GM12878 (cell line): ENCODE measurements around the gene COX19. TPM values are rescaled to one million over a fixed set of nuclear protein-coding genes. Genes with fewer than 3 reads are reported as not detected.
A peak's percentile ranks its signal among the peaks of the same experiment; 100 is the strongest.

Experiments
- BACH1 ChIP-seq: fragments of 450-650 bp; IDR thresholded peaks from 2 replicates; pipeline ENCODE4 v1.6.1; 2017; ENCODE audit warnings: mild to moderate bottlenecking, borderline replicate concordance
- CBFB ChIP-seq: IDR thresholded peaks from 2 replicates; pipeline ENCODE4 v1.6.1; 2016; ENCODE audit warnings: antibody characterized with exemption, low read depth
- E4F1 ChIP-seq: fragments of 450-650 bp; IDR thresholded peaks from 2 replicates; pipeline ENCODE4 v1.6.1; 2018; ENCODE audit warnings: borderline replicate concordance, mild to moderate bottlenecking; ENCODE audit not compliant: partially characterized antibody
- HDGF ChIP-seq: fragments of 450-650 bp; IDR thresholded peaks from 2 replicates; pipeline ENCODE4 v1.6.1; 2016; ENCODE audit warnings: antibody characterized with exemption
- LARP7 ChIP-seq: fragments of 450-650 bp; IDR thresholded peaks from 2 replicates; pipeline ENCODE4 v1.6.1; 2017; ENCODE audit warnings: mild to moderate bottlenecking
- MEF2A ChIP-seq: IDR thresholded peaks from 2 replicates; pipeline ENCODE4 v1.6.1; 2011; ENCODE audit warnings: low read depth, mild to moderate bottlenecking, low read length, moderate library complexity; ENCODE audit not compliant: insufficient read depth
- MXI1 ChIP-seq: fragments of 150-350 bp; IDR thresholded peaks from 2 replicates; pipeline ENCODE4 v1.6.1; 2011; ENCODE audit warnings: low read depth, mild to moderate bottlenecking, inconsistent platforms, low read length, improper control_type of control experiment
- MYB ChIP-seq: fragments of 150-350 bp; IDR thresholded peaks from 2 replicates; pipeline ENCODE4 v1.6.1; 2014; ENCODE audit warnings: mild to moderate bottlenecking, low read depth, low read length, borderline replicate concordance
- NR2F1 ChIP-seq: fragments of 450-650 bp; conservative IDR thresholded peaks from 2 replicates; pipeline ENCODE4 v1.6.1; 2017; ENCODE audit warnings: mild to moderate bottlenecking
- PAX8 ChIP-seq: fragments of 450-650 bp; IDR thresholded peaks from 2 replicates; pipeline ENCODE4 v1.6.1; 2017; ENCODE audit warnings: mild to moderate bottlenecking, moderate library complexity
- REST ChIP-seq: IDR thresholded peaks from 2 replicates; pipeline ENCODE4 v1.6.1; 2012; ENCODE audit warnings: mild to moderate bottlenecking, low read depth, low read length
- SMARCA5 ChIP-seq: fragments of 450-650 bp; IDR thresholded peaks from 2 replicates; pipeline ENCODE4 v1.6.1; 2017; ENCODE audit warnings: mild to moderate bottlenecking
- SP1 ChIP-seq: IDR thresholded peaks from one replicate; pipeline ENCODE4 v1.6.1; 2011; ENCODE audit warnings: low read depth, low read length
- TBL1XR1 ChIP-seq: IDR thresholded peaks from 2 replicates; pipeline ENCODE4 v1.6.1; 2012; ENCODE audit warnings: low read depth, low read length, improper control_type of control experiment
- ZNF24 ChIP-seq: fragments of 450-650 bp; IDR thresholded peaks from 2 replicates; pipeline ENCODE4 v1.6.1; 2017; ENCODE audit warnings: antibody characterized with exemption, mild to moderate bottlenecking
- polyA plus RNA-seq, 11 experiments: library from polyadenylated mRNA; depleted of rRNA in 4 of 11; unstranded in 6 of 11; stranded (reverse) in 5 of 11; fragments of >200 nt; fragmentation: Nextera tagmentation in 4 of 11; fragmentation: Illumina TruSeq in 1 of 11; extraction: Ambion mirVana in 4 of 11; extraction: Trizol in 1 of 11; gene quantifications; 1 replicate in 1 of 11; 2 replicates in 10 of 11; pipeline versions ENCODE4 v1.2.1 to v1.2.3, GENCODE V29; 2011 to 2016; ENCODE audit warnings: inconsistent platforms in 2 of 11, missing spikeins in 2 of 11, low read depth in 1 of 11
- total RNA-seq, 4 experiments: library from RNA; depleted of rRNA in 3 of 4; stranded (reverse); fragments of >200 nt in 3 of 4; fragmentation: Illumina TruSeq in 1 of 4; extraction: Trizol in 1 of 4; gene quantifications; 2 replicates each; pipeline versions ENCODE4 v1.2.1 to v1.2.3, GENCODE V29; 2013 to 2021

COX19 gene
- total and polyA plus RNA-seq, 10 of the 15 experiments (the other 5 are each of a cell fraction or from before 2014, with no cell fraction given): 3.7 to 17.9 (median 10.8) TPM

GRCh38 chr7:923108-924041 is 52.0 kb downstream of the COX19 start (continued):
- peak; percentile 82 for TF ChIP-seq TBL1XR1
- peak; percentile 78 for TF ChIP-seq SMARCA5
- TF ChIP-seq NR2F1: peak; percentile 95
- TF ChIP-seq PAX8: no peak
- TF ChIP-seq BACH1: peak; percentile 69; the same call in 1 of the 2 replicates
- TF ChIP-seq LARP7: peak; percentile 86
- 0 out of 2 replicates have a peak, but pooled peaks have one; percentile 43 for TF ChIP-seq MYB
- TF ChIP-seq MEF2A: peak; percentile 69; the same call in 1 of the 2 replicates
- no peak for TF ChIP-seq E4F1
- TF ChIP-seq CBFB: peak; percentile 91
- peak; percentile 67; the same call in 1 of the 2 replicates for TF ChIP-seq MXI1
- TF ChIP-seq REST: peak; percentile 37; the same call in 1 of the 2 replicates
- TF ChIP-seq SP1: peak; percentile 55
- no peak for TF ChIP-seq ZNF24
- peak; percentile 88 for TF ChIP-seq HDGF
